ENCODE measurements around the gene APEX1.
A peak's percentile ranks its signal among the peaks of the same experiment; 100 is the strongest.

The APEX1 gene

GRCh38 chr14:20454516-20455354 is at the start of gene APEX1, which contains the start of gene OSGEP:
TSS of gene APEX1 (plus strand) at chr14:20455226. CDS start at chr14:20455646, 420 bp downstream.
TSS of gene OSGEP (minus strand) at chr14:20454812. CDS start at chr14:20454683, 129 bp downstream.
- peak; percentile 99 for DNase-seq

GRCh38 chr14:20409226-20409625 is 45.8 kb upstream of the APEX1 start:
- DNase-seq: peak; percentile 79

GRCh38 chr14:20412411-20412810 is 42.6 kb upstream of the APEX1 start:
- DNase-seq: no peak

- peak; percentile 81 for DNase-seq
These were observed 41.9 kb upstream of the APEX1 start, which contains the start of gene TEP1 for GRCh38 chr14:20412876-20413743. TSS of gene TEP1 (minus strand) at chr14:20413501. CDS start at chr14:20408439, 5,062 bp downstream.

GRCh38 chr14:20413744-20414082 is 41.3 kb upstream of the APEX1 start:
- no peak for DNase-seq

GRCh38 chr14:20415782-20416206 is 39.2 kb upstream of the APEX1 start:
- DNase-seq: peak; percentile 55

- DNase-seq: no peak
These were observed 38.8 kb upstream of the APEX1 start for GRCh38 chr14:20416223-20416622.

GRCh38 chr14:20417250-20418186 is 37.5 kb upstream of the APEX1 start:
- no peak for DNase-seq

- no peak for DNase-seq
These were observed 36.5 kb upstream of the APEX1 start for GRCh38 chr14:20418501-20418909.

GRCh38 chr14:20419419-20419818 is 35.6 kb upstream of the APEX1 start:
- no peak for DNase-seq

- no peak for DNase-seq
These were observed 33.8 kb upstream of the APEX1 start for GRCh38 chr14:20421267-20421666.

- no peak for DNase-seq
These were observed 32.1 kb upstream of the APEX1 start for GRCh38 chr14:20422886-20423285.

- DNase-seq: no peak
These were observed 30.2 kb upstream of the APEX1 start for GRCh38 chr14:20424851-20425250.

- DNase-seq: peak; percentile 48
These were observed 27.6 kb upstream of the APEX1 start for GRCh38 chr14:20427231-20428009.

GRCh38 chr14:20428010-20428365 is 27.0 kb upstream of the APEX1 start:
- no peak for DNase-seq

GRCh38 chr14:20428802-20429201 is 26.2 kb upstream of the APEX1 start:
- DNase-seq: no peak

- DNase-seq: no peak
These were observed 25.0 kb upstream of the APEX1 start for GRCh38 chr14:20429801-20430669.

- DNase-seq: no peak
These were observed 20.1 kb upstream of the APEX1 start for GRCh38 chr14:20434701-20435581.

GRCh38 chr14:20435582-20436362 is 19.3 kb upstream of the APEX1 start, which contains the start of gene KLHL33:
TSS of gene KLHL33 (minus strand) at chr14:20436166. CDS start at chr14:20435811, 355 bp downstream.
- DNase-seq: no peak

Measured in fibroblast of skin of right quadriceps (primary cell).